Glomerular visceral epithelial cell (primary cell): ENCODE results near the gene RRP1.

Experiments used
- DNase-seq: peaks from one replicate; pipeline ENCODE4 v3.0.0-alpha.2; 2016; ENCODE audit errors: extremely low spot score

Gene RRP1

GRCh38 chr21:43801006-43801783 lies 11.8 kb downstream of the RRP1 start:
- no peak for DNase-seq

- no peak for DNase-seq
These were observed 13.4 kb downstream of the RRP1 start for GRCh38 chr21:43802713-43803313.

- no peak for DNase-seq
These were observed 14.4 kb downstream of the RRP1 start for GRCh38 chr21:43803558-43804300.

- no peak for DNase-seq
These were observed 16.0 kb downstream of the RRP1 start for GRCh38 chr21:43805275-43805800.

DNA sequence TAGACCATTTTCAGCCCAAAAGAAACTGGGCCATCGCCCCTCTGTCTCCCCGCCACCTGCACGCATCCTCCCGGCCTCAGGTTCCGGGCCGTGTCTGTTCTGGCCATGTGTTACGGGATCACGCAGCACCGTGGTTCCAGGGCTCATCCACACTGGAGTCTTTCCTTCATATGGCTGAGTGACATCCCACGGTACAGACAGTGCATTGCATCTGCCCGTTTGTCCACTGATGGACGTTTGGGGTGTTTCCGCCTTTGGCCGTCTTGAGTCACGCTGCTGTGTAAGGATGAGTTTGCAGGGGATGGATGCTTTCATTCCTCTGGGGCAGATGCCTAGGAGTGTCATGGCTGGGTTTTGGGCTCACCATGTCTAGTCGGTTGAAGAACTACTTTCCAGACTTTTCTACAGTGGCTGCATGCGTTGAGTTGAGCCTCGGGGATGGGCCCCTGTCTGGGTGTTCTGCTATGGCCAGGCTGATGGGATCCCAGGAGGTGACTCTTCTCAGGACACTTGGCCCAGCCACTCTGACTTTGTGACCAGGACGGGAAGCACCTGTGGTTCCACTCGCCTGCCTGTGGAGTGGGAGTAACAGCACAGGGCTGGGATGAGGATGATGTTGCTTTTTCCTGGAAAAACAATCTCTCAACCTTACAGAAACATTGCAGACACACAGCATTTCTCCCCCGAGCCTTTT lies 16.8 kb downstream of the RRP1 start:
- DNase-seq: no peak

DNA sequence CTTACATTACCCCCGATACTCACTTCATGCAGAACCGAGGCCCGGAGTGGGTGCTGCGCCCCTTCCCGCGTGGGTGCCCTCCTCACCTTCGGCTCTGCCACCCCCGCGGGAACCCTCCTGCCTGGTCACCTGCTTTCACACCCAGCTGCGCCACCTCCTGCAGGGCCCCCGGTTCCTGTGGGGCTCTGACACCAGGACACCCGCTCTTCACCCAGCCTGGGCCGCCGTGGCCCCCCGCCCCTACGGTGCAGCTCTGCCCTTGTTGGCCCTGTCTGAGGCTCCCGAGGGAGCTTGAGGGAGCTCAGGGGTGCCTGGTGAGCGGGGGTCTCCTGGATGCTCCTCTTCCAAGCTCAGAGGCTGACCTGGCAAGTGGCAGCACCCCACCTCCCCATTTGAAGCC lies 19.0 kb downstream of the RRP1 start:
- no peak for DNase-seq

DNA sequence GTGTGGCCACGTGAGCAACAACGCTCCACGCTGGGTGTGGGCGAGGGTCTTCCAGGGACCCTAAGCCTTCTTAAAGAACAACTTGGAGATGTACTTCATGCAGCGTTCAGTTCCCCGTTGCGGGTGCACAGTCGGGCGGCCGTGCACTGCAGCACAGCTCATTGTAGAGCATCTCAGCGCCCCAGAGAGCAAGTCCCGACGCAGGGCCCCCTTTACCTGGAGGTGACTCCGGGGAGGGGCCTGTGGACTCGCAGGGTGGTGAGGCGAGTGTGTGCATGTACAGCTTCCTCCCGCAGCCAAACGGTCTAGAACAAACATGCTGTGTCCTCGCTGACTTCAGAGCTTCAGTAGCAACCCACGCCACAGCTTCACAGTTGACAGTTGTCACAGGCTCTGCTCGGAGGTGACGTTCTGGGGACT lies 19.5 kb downstream of the RRP1 start:
- DNase-seq: no peak

GRCh38 chr21:43809346-43809799 lies 20.0 kb downstream of the RRP1 start:
- no peak for DNase-seq

GRCh38 chr21:43809853-43810504 lies 20.6 kb downstream of the RRP1 start:
- no peak for DNase-seq

DNA sequence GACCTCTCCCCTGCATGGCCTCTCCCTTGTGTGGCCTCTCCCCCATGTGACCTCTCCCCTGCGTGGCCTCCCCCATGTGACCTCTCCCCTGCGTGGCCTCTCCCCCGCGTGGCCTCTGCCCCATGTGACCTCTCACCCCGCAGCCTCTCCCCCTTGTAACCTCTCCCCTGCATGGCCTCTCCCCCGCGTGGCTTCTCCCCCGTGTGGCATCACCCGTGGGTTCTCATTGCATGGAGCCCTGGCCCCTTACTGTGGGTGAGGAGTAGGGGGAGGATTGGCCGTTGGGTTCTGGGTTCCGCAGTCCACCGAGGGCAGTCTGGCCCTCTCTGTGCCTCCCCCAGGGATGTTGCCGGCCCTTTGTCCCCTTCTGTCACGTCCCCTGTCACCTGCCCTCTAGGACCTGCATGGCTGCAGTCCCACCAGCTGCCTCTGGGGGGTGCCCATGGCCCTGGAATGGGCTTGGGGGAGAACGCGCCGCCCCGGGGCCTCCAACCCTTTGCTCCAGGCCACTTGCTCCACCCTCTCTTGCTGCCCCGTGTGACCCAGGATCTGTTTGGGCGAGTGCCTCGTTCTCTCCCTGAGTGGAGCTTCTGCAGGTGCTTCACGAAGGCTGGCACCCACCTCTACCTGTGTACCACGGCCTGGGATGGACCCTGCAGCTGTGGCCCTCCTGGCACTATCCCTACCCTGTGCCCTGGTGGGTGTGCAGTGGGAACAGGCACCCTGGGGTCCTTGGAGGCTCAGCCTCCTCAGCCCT lies 21.3 kb downstream of the RRP1 start:
- peak; percentile 76 for DNase-seq

DNA sequence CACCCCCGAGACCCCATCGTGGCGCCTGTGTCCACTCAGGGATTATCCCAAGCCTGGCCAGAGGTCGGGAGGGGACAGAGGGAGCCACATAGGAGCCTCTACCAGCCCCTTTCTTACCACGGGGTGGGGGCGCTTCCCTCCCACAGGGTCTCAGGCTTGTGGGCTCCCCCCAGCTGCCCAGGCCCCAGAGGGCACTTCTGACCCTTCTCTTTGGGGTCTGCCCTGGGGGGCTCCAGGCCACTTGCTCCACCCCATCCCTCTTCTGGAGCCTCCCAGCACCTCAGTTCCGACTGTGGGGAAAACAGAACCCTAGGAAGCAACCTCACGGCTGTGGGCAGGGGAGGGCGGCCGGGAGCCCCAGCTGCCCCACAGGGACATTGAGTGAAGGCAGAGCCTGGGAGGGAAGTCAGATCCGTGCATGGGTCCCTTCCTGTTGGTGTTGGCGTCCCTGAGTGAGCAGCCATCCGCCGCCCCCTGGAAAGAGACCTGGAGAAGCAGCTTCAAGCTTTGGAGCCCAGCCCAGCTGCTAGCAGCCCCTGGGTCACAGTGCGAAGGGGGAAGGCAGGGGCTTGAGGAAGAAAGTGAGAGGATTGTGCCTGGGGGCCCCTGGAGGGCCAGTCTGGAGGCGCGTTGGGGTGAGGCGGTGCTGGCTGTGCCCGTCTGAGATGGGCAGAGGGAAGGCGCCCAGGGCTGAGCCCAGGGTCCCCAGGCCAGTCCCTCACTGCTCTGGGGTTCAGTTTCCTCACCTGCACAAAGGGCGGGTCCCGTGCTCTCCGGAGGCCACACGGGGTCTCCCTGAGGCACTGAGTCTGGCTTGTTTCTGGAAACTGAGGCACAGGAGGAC lies 22.1 kb downstream of the RRP1 start:
- DNase-seq: no peak

- no peak for DNase-seq
These were observed 22.9 kb downstream of the RRP1 start for GRCh38 chr21:43812139-43812821.

GRCh38 chr21:43812957-43813655 lies 23.7 kb downstream of the RRP1 start:
- DNase-seq: no peak

DNA sequence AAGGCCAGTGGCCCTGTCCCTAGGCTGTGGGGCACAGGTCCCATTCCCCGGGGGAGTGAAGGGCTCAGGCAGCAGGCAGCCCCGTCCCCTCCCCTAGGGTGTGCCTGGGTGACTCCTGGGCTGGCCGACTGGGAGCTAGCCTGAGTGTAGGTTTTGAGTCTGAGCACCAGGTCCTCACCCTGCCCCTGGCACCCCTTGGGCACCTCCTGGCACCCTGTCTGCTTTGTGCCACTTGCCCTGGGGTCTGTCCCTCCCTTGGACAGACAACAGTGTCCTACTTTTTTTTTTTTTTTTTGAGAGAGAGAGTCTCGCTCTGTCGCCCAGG lies 24.2 kb downstream of the RRP1 start:
- no peak for DNase-seq

DNA sequence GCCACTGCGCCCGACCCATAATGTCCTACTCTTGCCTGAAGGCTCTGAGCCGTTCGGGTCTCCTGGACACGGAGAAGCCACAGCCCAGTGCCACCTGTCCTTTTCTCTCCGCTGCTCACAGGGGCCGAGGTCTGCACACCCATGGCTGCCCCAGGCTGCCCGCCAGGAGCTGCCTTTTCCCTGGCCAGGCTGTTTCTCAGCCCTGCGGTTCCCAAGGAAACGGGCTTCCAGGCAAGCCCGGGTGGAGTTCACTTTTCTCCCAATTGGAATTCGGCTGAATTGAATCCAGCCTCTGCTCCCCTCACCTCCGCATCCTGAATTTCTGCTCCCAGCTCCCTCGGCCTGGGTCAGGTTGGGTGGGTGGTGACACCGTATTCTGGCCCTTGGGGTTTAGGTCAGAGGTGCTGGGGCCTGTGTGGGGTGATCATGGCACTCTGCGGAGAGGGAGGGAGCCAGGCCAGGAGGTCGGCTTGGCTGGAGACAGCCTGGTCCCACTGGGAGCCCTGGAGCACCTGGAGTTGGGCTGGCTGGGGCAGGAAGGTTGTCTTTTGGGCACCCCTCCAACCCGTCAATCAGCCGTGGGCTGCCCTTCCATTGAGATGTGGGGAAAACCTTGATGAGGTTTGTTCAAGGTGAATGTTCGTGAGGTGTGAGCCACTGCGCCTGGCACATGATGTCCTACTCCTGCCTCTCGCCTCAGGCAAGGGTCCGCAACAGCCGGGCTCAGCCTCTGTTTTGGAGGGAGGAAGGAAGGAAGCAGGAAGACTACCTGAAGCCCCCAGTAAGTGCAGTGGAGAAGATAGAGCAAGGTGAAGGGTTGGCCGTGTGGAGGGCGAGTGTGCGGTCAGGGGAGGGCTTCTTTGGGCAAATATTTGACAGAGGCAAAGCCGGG lies 25.1 kb downstream of the RRP1 start:
- no peak for DNase-seq

DNA sequence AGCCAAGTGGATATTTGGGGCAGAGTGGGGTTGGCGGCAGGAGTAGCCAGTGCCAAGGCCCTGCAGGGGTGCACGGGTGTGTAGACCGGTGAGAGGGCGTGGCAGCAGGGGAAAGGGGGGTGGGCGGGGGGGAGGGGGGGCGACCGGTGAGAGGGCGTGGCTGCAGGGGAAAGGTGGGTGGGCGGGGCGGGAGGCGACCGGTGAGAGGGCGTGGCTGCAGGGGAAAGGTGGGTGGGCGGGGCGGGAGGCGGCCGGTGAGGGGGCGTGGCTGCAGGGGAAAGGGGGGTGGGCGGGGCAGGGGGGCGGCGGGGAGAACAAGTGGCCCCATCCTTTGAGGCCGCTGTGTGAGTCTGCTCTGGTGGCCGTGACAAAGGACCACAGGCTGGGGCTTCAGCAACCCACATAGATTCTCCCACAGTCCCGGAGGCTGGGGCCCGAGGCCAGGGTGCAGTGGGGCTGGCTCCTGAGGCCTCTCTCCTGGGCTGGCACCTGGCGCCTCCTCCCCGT lies 25.8 kb downstream of the RRP1 start:
- DNase-seq: no peak

DNA sequence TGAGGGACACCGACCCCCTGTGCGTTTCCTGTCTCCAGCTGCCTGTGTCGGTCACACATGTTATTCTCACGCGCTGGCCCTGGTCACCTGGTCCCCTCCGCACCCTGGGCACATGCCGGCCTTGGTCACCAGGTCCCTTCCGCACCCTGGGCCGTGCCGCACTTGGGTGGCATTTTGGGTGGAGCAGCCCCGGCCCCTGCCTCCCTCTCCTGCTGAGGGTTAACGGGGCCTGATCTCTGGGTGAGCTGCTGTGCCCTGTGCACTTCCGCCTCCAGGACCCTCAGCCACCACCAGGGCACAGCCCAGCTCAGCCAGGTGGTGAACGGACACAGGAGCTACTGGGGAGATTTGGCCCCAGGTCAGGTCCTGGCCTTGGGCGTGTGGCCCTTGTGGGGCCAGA lies 26.6 kb downstream of the RRP1 start:
- DNase-seq: no peak
